ENCODE data around the gene OPHN1.

DNA sequence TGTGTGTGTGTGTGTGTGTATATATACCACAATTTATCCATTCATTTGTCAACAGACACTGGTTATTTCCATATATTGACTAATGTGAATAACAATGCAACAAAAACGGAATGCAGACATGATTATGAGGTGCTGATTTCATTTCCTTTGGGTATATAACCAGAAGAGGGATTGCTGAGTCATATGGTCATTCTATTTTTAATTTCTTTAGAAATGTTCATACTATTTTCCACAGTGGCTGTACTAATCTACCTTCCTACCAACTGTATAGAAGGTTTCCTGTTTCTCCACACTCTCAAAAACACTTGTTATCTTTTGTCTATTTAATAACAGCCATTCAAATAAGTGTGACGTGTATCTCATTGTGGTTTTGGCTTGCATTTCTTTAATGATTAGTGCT lies 269.9 kb downstream of the OPHN1 start:
- TF ChIP-seq, protein P1, sequence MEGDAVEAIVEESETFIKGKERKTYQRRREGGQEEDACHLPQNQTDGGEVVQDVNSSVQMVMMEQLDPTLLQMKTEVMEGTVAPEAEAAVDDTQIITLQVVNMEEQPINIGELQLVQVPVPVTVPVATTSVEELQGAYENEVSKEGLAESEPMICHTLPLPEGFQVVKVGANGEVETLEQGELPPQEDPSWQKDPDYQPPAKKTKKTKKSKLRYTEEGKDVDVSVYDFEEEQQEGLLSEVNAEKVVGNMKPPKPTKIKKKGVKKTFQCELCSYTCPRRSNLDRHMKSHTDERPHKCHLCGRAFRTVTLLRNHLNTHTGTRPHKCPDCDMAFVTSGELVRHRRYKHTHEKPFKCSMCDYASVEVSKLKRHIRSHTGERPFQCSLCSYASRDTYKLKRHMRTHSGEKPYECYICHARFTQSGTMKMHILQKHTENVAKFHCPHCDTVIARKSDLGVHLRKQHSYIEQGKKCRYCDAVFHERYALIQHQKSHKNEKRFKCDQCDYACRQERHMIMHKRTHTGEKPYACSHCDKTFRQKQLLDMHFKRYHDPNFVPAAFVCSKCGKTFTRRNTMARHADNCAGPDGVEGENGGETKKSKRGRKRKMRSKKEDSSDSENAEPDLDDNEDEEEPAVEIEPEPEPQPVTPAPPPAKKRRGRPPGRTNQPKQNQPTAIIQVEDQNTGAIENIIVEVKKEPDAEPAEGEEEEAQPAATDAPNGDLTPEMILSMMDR (IDR thresholded peaks at IDR 0.05; ENCODE audit: extremely low read depth in 1 of 2, insufficient read depth in 1 of 2, low read depth in 1 of 2, low read length in 2 of 2) = no peak
- no peak for TF ChIP-seq POLR2A (IDR thresholded peaks at IDR 0.05; ENCODE audit: low read depth, low read length)

All from endothelial cell of umbilical vein (primary cell).